Measurements from ENCODE around the gene OS9.

OS9 gene

DNA sequence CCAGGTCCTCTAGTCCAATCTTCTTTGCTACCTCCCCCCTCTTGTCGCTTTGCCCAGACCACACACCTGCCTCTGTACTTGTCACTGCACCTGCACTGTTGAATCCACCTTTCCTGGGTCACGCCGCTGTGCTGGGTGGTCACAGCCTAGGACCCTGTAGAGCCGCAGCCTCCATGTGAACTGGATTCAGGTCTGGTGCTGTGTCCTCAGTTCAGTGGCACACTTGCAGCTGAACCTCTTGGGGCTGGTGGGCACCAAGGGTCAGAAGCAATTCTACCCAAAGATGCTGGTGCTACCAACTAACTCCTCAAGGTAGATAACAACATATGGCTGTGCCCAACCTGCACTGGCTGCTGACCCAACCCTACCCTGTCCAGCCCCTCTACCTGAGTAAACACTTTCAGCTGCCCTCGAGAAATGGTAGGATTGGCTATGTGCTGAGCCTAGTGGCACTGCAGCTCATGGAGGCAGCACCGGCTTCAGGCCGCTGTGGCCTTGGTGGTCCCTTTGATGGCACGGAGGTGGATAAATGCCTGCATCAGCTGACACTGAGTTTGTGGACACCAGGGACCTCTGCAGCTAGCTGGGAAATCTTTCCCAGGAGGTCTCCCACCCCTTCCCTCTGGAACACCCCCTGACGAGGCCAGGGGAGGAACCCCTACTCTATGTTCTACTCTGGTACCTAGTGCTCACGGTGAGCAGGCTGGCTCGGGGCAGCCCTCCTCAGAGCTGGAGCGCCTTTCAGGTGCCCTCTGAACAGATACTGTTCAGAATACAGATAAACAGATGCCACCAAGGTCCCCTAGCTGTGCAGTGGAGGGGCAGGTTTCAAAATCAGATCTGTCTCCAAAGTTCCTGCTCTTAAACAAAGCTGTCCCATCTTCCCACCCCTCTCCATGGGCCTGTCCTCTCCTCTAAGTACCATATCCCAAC lies 30.3 kb downstream of the OS9 start:
- no peak for DNase-seq

GRCh38 chr12:57724936-57725740 lies 31.2 kb downstream of the OS9 start:
- no peak for DNase-seq

DNA sequence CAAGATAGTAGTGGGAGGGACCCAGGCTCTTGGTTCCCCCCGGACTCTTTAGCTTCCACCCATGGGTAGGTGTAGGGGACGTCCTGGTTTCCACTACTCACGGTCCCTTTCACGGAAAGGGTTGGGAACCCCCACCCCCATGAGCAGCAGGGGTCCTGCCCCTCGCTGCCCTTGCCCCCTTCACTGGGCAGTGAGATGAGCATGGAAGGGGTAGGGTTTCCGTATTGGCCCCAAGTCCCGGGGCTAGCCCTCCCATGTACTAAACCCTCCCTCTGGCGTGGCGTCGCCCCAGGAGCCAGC lies 31.9 kb downstream of the OS9 start:
- no peak for DNase-seq

GRCh38 chr12:57726151-57726883 lies 32.4 kb downstream of the OS9 start:
- DNase-seq, result no peak

DNA sequence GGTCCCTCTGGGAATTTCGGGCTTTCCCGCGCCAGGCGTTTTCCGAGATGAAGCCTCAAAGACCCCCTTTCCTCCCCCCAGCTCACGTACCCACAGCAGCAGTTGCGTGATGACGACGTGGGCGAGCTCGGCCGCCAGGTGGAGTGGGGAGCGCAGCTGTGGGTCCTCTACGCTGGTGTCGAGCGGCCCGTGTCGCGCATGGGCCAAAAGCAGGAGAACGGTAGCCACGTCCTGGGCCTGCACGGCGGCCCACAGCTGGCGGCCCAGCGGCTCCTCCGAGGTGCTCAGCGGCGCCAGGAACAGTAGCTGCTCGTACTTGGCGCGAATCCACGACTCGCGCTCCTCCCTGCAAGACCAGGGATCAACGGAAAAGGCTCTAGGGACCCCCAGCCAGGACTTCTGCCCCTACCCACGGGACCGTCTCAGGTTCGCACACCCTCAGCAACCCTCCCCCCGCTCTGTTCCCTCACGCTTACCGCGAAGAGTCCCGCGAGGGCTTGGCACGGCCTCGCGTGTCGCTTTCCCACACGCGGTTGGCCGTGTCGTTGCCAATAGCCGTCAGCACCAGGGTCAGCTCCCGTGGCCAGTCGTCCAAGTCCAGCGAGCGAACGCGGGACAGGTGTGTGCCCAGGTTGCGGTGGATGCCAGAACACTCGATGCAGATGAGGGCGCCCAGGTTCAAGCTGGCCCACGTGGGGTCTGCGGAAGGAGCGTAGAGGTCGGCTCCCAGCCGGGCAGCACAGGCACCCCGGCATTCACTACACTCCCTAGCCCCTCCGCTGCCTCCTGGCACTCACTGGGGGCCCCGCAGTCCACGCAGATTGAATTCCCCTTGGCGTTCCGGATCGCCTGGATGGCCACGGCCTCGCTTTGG lies 33.2 kb downstream of the OS9 start:
- no peak for DNase-seq

GRCh38 chr12:57727758-57728395 lies 33.9 kb downstream of the OS9 start:
- DNase-seq, result no peak

- no peak for DNase-seq
These were observed 35.5 kb downstream of the OS9 start for GRCh38 chr12:57729321-57729844.

- no peak for DNase-seq
These were observed 36.6 kb downstream of the OS9 start for GRCh38 chr12:57730336-57731067.

DNA sequence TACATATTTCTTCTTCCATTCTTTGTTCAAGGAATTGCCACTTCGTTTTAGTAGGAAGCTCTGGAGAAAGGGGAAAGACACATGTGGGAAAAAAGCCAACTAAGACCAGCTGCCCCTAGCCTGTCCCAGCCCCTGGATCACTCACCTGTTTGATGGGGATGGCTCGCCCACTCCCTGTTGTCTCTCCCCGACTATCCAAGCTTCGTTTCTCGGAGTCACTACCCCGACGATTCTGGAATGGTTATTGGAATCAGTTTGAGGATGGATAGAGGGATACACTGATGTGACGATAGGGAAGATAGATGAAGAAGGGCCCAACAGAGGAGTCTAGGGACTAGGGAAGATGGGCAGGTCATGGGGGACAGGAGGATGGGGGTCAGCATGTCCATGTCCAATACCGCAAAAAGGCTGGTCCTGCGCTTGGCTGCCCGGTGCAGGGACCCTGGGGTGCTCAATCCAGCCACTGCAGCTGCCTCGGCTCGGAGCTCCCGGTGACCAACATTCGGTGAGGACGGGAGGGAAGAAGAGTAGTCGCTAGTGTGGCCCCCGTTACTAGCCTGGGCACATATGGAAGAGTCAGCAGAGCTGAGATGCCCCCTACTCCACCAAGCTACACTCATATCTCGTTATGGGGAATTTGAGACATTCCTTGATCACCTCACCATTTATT lies 37.6 kb downstream of the OS9 start:
- no peak for DNase-seq

- DNase-seq, result no peak
These were observed 38.3 kb downstream of the OS9 start for GRCh38 chr12:57732270-57732669.

DNA sequence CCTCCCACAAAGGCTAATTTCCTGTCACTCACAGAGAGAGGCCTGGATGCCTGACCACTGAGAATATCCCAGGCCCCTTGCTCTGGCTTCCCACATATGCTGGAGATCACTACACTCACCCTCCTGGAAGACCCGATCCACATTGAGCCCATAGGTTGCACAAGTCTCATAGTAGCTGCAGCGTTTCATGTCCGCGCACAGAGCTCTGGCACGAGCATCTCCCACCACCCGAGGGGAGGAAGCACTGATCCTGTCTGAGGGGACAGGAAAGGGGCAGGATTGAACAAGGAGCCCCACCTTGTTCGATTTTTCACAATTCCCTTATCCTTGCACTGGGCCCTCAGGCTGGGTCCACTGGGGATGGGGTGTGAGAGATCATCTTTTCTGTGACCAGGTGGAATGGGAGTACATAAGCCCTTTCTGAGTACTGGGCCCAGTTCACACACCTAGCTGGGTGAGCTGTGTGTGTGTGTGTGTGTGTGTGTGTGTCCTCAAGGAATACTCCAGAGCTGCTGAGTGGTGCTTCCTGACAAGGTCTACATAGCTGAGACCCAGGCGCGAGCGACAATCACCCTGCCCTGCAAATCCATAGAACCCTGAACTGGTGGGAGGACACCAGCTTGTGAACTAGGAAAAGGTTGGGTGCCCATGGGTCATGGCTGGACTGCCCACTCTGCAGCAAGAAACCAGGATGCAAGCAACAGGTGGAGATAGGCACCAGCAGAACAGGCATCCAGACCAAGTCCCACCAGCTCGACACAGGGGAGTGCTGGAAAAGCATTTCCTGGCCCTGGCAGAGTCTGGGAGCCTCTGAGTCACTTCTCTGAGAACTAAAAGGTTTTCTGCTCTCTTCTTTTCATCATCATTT lies 39.0 kb downstream of the OS9 start:
- DNase-seq, result no peak

DNA sequence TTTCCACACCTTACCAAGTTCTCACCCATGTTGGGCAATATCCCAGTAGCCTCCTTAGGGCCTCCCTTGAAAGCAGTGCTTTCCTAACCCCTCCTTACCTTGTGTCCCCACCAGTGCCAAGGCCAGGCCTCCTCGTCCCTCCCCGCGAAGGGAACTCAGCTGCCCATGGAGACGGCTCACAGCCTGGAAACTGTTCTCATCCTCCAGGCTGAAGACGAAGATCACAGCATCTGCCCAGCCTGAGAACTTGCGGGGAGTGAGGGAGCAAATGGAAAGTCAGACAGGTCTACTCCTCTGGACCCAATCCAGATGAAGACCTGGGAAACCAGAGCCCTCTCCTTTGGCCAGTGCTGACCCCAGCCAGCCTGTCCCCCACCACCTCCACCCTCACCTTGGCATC lies 40.0 kb downstream of the OS9 start:
- DNase-seq, result no peak

GRCh38 chr12:57734591-57734990 lies 40.7 kb downstream of the OS9 start:
- DNase-seq, result no peak

- DNase-seq, result no peak
These were observed 41.4 kb downstream of the OS9 start for GRCh38 chr12:57735198-57735855.

GRCh38 chr12:57735952-57736740 lies 42.2 kb downstream of the OS9 start:
- DNase-seq, result no peak

GRCh38 chr12:57736741-57737466 lies 43.0 kb downstream of the OS9 start:
- no peak for DNase-seq

All from GF-D8 (cell line).